ENCODE results near the gene HOXB8. TPM values are rescaled to one million over a fixed set of nuclear protein-coding genes. Genes with fewer than 3 reads are reported as not detected.
A peak's percentile ranks its signal among the peaks of the same experiment; 100 is the strongest.

The HOXB8 gene
- total and polyA plus RNA-seq, 2 of the 13 experiments (the other 11 are each of a cell fraction or from before 2014, with no cell fraction given), result not detected

DNA sequence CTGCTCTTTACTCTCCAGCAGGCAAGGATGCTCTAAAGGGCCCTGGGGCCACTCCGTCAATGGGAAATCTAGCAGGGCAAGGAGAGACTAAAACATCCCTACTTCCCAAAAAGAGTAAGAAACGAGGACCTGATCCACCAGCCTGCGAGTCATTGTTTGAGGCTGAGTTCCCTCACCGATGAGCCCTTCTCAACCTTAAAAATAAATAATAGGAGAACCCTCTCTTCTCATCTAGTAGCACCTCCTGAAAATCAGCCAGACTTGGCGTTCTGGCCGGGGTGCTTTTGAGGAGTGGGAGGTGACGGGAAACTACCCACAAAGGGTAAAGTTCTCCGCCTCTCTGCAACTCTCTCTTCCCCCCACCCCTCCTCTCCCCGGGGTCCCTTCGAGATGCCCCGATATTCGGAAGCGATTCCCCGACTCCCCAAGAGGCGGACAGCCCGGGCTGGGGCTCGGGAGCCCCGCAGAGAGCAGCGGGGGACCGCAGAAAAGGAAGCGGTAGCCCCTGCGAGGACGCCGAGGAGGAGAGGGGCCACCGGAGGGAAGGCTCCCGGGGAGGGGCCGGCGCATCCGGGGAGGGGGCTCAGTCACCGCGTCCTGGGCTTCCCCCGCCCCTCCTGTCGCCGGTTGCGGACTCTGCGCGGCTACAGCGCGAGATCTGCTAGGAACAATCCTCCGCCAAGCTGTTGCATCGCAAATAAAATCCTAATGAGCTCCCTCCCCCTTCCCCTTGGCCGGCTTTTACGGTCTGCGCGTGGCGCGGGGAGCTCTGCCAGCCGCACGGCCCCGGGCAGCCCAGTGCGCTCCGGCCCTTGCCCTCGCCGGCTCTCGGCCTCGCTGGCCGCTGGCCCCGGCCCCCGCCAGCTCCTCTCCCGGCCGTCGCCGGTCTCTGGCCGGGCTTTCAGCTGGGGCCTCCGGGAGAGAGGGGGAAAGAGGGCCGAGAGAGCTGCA, 9.7 kb upstream of the HOXB8 start:
- no peaks in the 10 kb centered on the region for H3K9me3 ChIP-seq (ENCODE audit: low read length)
- H3K9ac ChIP-seq (ENCODE audit: insufficient read depth, low read depth, low read length), result no peak overlapping the region
- no peaks in the 10 kb centered on the region for H3K4me1 ChIP-seq (ENCODE audit: insufficient read depth, low read length)
- FAIRE-seq (no peak), ATAC-seq (peak; percentile 47), DNase-seq (ENCODE audit: low spot score) (no peak)
- 28% methylated on average over 43 of the region's 66 CpGs for WGBS (ENCODE audit: low lambda C conversion rate)
- intact Hi-C loops (cut with micrococcal nuclease; ENCODE audit: unreplicated experiment) (no loop called here), in situ Hi-C loops (cut with HindIII; ENCODE audit: extremely low pct_ligation_motif_present, low pct_unique_long_range_greater_than_20kb) (no loop called here)
- H3K27ac ChIP-seq (ENCODE audit: extremely low read length, insufficient read depth, low read length), result no peak overlapping the region
- 0 out of 2 replicates have a peak, but pooled peaks cover 2% of the 10 kb centered on the region for H4K20me1 ChIP-seq (ENCODE audit: insufficient read depth, low read length)
- no peak overlapping the region for H3K4me3 ChIP-seq (replicated peaks in 1 of 3; ENCODE audit: insufficient read depth in 1 of 3, low read depth in 2 of 3, low read length in 3 of 3)
- no peak overlapping the region for H2AFZ ChIP-seq (ENCODE audit: low read length)
- ChIA-PET POLR2A (no interaction called here), CTCF (ENCODE audit: low intra/inter-chr PET ratio, low total read pairs) (no interaction called here)
- H3K4me2 ChIP-seq (ENCODE audit: low read depth, low read length), result no peak overlapping the region
- H3K36me3 ChIP-seq (replicated peaks in 1 of 2; ENCODE audit: control insufficient read depth in 1 of 2, insufficient read depth in 2 of 2, low read length in 2 of 2), result no peaks in the 10 kb centered on the region
- TF ChIP-seq SP1 (IDR thresholded peaks at IDR 0.05) (no peak), SP1 (CRISPR knock-in tag; IDR thresholded peaks at IDR 0.05) (no peak), ZNF589 (CRISPR knock-in tag; conservative IDR thresholded peaks at IDR 0.05) (no peak), EZH2 (conservative IDR thresholded peaks at IDR 0.05; ENCODE audit: low read depth, low read length) (peak; percentile 52; the same call in 1 of the 2 replicates), ZSCAN20 (CRISPR knock-in tag; IDR thresholded peaks at IDR 0.05; ENCODE audit: borderline replicate concordance) (no peak)
- TF ChIP-seq, protein P1, sequence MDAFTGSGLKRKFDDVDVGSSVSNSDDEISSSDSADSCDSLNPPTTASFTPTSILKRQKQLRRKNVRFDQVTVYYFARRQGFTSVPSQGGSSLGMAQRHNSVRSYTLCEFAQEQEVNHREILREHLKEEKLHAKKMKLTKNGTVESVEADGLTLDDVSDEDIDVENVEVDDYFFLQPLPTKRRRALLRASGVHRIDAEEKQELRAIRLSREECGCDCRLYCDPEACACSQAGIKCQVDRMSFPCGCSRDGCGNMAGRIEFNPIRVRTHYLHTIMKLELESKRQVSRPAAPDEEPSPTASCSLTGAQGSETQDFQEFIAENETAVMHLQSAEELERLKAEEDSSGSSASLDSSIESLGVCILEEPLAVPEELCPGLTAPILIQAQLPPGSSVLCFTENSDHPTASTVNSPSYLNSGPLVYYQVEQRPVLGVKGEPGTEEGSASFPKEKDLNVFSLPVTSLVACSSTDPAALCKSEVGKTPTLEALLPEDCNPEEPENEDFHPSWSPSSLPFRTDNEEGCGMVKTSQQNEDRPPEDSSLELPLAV (CRISPR knock-in tag; conservative IDR thresholded peaks at IDR 0.05; ENCODE audit: low read depth), result no peak
- TF ChIP-seq, protein P2, sequence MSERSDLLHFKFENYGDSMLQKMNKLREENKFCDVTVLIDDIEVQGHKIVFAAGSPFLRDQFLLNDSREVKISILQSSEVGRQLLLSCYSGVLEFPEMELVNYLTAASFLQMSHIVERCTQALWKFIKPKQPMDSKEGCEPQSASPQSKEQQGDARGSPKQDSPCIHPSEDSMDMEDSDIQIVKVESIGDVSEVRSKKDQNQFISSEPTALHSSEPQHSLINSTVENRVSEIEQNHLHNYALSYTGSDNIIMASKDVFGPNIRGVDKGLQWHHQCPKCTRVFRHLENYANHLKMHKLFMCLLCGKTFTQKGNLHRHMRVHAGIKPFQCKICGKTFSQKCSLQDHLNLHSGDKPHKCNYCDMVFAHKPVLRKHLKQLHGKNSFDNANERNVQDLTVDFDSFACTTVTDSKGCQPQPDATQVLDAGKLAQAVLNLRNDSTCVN (CRISPR knock-in tag; IDR thresholded peaks at IDR 0.05; ENCODE audit: borderline replicate concordance), result no peak
- TF ChIP-seq, protein P3, sequence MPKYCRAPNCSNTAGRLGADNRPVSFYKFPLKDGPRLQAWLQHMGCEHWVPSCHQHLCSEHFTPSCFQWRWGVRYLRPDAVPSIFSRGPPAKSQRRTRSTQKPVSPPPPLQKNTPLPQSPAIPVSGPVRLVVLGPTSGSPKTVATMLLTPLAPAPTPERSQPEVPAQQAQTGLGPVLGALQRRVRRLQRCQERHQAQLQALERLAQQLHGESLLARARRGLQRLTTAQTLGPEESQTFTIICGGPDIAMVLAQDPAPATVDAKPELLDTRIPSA (CRISPR knock-in tag; IDR thresholded peaks at IDR 0.05; ENCODE audit: borderline replicate concordance), result no peak
- no peaks in the 10 kb centered on the region for H3K79me2 ChIP-seq (ENCODE audit: insufficient read depth, low read length)
- no TSS peak for BruUV-seq (replicated peaks)
- peaks cover 42 to 97% of the 10 kb centered on the region in 2 experiments for H3K27me3 ChIP-seq (ENCODE audit: control insufficient read depth in 1 of 2, insufficient read depth in 2 of 2, low read length in 2 of 2)

All from HepG2 (cell line).